ENCODE data around the gene PDE6H.

Gene PDE6H

GRCh38 chr12:15005064-15005463 is 32.2 kb downstream of the PDE6H start:
- TF ChIP-seq ISL1 (CRISPR knock-in tag; IDR thresholded peaks at IDR 0.05), result no peak
- no peak for TF ChIP-seq PPARA (CRISPR knock-in tag; IDR thresholded peaks at IDR 0.05; ENCODE audit: borderline replicate concordance)
- TF ChIP-seq ZNF70 (CRISPR knock-in tag; IDR thresholded peaks at IDR 0.05), result no peak
- TF ChIP-seq ESRRG (CRISPR knock-in tag; IDR thresholded peaks at IDR 0.05), result no peak
- no peak for TF ChIP-seq ZFP30 (CRISPR knock-in tag; IDR thresholded peaks at IDR 0.05)
- TF ChIP-seq GLIS3 (CRISPR knock-in tag; IDR thresholded peaks at IDR 0.05), result no peak
- TF ChIP-seq TCF4 (CRISPR knock-in tag; IDR thresholded peaks at IDR 0.05; ENCODE audit: borderline replicate concordance), result no peak
- TF ChIP-seq SNAI2 (CRISPR knock-in tag; IDR thresholded peaks at IDR 0.05), result no peak
- TF ChIP-seq TSHZ2 (CRISPR knock-in tag; IDR thresholded peaks at IDR 0.05), result no peak

DNA sequence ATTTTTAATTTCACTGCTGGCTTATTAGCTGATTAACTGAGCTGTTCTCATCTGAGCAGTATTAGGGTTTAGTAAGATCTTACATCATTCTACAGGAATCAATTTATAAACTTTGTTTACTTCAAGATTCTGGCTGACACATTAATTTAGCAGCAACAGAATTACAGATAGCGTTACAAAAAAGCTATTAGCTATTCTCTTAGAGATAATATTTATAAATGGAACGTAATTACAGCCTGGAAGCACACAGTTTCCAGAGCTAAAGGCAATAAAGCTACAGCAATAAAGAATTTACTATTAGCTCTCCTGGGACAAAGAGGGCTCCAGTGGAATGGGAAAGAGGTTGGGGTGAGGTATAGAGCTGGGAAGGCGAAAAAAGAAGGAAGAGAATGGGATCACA is 34.7 kb downstream of the PDE6H start:
- no peak for ATAC-seq
- no peak for TF ChIP-seq ZNF565 (CRISPR knock-in tag; conservative IDR thresholded peaks at IDR 0.05; ENCODE audit: low read depth)
- no peak for TF ChIP-seq BACH2 (CRISPR knock-in tag; IDR thresholded peaks at IDR 0.05; ENCODE audit: borderline replicate concordance)
- no peak for TF ChIP-seq PPARA (CRISPR knock-in tag; IDR thresholded peaks at IDR 0.05; ENCODE audit: borderline replicate concordance)
- no peak for TF ChIP-seq ZNF8 (CRISPR knock-in tag; IDR thresholded peaks at IDR 0.05)
- no peak for TF ChIP-seq OSR1 (CRISPR knock-in tag; IDR thresholded peaks at IDR 0.05)
- no peak for TF ChIP-seq TCF4 (CRISPR knock-in tag; IDR thresholded peaks at IDR 0.05; ENCODE audit: borderline replicate concordance)
- no peak for TF ChIP-seq POU6F1 (CRISPR knock-in tag; IDR thresholded peaks at IDR 0.05; ENCODE audit: borderline replicate concordance, low read depth)
- no peak for TF ChIP-seq TOX (CRISPR knock-in tag; IDR thresholded peaks at IDR 0.05; ENCODE audit: borderline replicate concordance)
- TF ChIP-seq ESRRG (CRISPR knock-in tag; IDR thresholded peaks at IDR 0.05), result no peak
- TF ChIP-seq, protein P1, sequence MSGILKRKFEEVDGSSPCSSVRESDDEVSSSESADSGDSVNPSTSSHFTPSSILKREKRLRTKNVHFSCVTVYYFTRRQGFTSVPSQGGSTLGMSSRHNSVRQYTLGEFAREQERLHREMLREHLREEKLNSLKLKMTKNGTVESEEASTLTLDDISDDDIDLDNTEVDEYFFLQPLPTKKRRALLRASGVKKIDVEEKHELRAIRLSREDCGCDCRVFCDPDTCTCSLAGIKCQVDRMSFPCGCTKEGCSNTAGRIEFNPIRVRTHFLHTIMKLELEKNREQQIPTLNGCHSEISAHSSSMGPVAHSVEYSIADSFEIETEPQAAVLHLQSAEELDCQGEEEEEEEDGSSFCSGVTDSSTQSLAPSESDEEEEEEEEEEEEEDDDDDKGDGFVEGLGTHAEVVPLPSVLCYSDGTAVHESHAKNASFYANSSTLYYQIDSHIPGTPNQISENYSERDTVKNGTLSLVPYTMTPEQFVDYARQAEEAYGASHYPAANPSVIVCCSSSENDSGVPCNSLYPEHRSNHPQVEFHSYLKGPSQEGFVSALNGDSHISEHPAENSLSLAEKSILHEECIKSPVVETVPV (CRISPR knock-in tag; IDR thresholded peaks at IDR 0.05), result no peak
- no peak for TF ChIP-seq SNAI2 (CRISPR knock-in tag; IDR thresholded peaks at IDR 0.05)

More at GRCh38 chr12:15005064-15005463, 32.2 kb downstream of the PDE6H start:
- no peak for ATAC-seq

DNA sequence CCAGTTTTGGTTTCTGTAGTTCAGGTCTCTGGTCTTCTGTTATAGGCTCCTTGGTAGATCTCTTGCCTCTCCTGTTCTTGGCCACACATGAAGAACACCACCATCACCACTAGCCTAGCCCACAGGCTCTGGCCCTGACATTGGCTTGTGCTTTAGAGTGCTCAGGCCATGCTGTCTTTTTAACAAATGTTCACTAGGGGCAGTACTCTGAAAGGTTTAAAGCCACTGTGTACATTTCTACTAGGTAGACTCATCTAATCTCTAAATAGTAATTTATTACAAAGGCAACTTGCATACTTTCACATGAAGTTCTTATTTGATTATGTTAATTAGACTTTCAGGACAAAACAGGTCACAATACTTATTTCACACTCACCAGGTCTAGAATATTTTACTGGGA is 38.3 kb downstream of the PDE6H start:
- TF ChIP-seq ZNF70 (CRISPR knock-in tag; IDR thresholded peaks at IDR 0.05) (no peak), TCF4 (CRISPR knock-in tag; IDR thresholded peaks at IDR 0.05; ENCODE audit: borderline replicate concordance) (no peak)
- peak; percentile 76 for ATAC-seq

DNA sequence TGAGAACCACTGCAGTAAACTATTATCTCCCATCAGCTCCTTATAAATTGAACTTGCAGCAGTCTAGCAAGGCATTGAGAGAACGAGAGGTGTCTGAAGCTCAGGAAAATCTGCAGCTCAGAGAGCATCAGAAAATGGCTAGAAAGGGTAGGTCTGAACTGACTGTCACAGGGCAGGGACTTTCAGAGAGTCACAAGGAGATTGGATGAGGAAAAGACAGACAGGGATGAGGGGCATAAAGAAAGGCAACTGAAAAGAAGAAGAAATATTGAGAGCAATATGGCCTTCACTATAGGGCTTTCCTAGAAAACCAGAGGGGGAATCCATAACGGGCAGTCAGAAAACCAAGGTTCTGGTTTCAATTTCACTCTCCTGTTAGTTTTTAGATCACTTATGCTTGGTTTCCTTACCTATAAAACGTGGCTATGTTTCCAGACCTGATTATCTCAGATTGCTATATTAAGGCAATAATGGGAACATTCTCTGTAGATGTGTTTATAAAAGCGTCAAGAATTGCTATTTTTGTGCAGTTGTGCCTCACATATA is 40.9 kb downstream of the PDE6H start:
- TF ChIP-seq ESRRG (CRISPR knock-in tag; IDR thresholded peaks at IDR 0.05), result no peak
- no peak for TF ChIP-seq CREB5 (CRISPR knock-in tag; IDR thresholded peaks at IDR 0.05; ENCODE audit: low read depth)
- TF ChIP-seq ZFP3 (CRISPR knock-in tag; IDR thresholded peaks at IDR 0.05), result no peak
- no peak for TF ChIP-seq OSR1 (CRISPR knock-in tag; IDR thresholded peaks at IDR 0.05)
- TF ChIP-seq PPARA (CRISPR knock-in tag; IDR thresholded peaks at IDR 0.05; ENCODE audit: borderline replicate concordance), result no peak
- TF ChIP-seq CSDC2 (CRISPR knock-in tag; IDR thresholded peaks at IDR 0.05), result no peak
- TF ChIP-seq, protein P2, sequence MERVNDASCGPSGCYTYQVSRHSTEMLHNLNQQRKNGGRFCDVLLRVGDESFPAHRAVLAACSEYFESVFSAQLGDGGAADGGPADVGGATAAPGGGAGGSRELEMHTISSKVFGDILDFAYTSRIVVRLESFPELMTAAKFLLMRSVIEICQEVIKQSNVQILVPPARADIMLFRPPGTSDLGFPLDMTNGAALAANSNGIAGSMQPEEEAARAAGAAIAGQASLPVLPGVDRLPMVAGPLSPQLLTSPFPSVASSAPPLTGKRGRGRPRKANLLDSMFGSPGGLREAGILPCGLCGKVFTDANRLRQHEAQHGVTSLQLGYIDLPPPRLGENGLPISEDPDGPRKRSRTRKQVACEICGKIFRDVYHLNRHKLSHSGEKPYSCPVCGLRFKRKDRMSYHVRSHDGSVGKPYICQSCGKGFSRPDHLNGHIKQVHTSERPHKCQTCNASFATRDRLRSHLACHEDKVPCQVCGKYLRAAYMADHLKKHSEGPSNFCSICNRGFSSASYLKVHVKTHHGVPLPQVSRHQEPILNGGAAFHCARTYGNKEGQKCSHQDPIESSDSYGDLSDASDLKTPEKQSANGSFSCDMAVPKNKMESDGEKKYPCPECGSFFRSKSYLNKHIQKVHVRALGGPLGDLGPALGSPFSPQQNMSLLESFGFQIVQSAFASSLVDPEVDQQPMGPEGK (CRISPR knock-in tag; IDR thresholded peaks at IDR 0.05; ENCODE audit: borderline replicate concordance), result no peak
- no peak for TF ChIP-seq ZFP30 (CRISPR knock-in tag; IDR thresholded peaks at IDR 0.05)
- TF ChIP-seq TCF4 (CRISPR knock-in tag; IDR thresholded peaks at IDR 0.05; ENCODE audit: borderline replicate concordance), result no peak
- TF ChIP-seq ZNF565 (CRISPR knock-in tag; conservative IDR thresholded peaks at IDR 0.05; ENCODE audit: low read depth), result no peak
- no peak for TF ChIP-seq TSHZ2 (CRISPR knock-in tag; IDR thresholded peaks at IDR 0.05)
- TF ChIP-seq ZNF70 (CRISPR knock-in tag; IDR thresholded peaks at IDR 0.05), result no peak
- TF ChIP-seq ZNF8 (CRISPR knock-in tag; IDR thresholded peaks at IDR 0.05), result no peak
- ATAC-seq, result no peak
